ENCODE results near the gene ORM2.
"Not testable (repeated sequence)": the region's sequence is repeated elsewhere in the genome, so short reads cannot be mapped to it uniquely, and the experiment has no call there.

DNA sequence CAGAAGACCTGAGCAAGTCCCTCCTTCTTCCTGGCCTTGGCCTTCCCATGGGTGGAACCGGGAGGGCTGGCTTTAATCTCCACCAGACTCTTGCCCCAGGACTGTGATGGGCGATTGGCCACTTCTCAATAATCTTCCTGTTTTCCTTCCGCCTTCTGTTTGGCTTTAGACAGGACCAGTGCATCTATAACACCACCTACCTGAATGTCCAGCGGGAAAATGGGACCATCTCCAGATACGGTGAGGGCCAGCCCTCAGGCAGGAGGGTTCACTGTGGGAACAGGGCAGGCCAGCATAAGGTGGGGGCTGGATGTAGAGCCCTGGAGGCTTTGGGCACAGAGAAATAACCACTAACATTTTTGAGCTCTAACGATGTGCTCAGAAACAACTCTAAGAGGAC lies 5.8 kb upstream of the ORM2 start:
- TF ChIP-seq, protein P1, sequence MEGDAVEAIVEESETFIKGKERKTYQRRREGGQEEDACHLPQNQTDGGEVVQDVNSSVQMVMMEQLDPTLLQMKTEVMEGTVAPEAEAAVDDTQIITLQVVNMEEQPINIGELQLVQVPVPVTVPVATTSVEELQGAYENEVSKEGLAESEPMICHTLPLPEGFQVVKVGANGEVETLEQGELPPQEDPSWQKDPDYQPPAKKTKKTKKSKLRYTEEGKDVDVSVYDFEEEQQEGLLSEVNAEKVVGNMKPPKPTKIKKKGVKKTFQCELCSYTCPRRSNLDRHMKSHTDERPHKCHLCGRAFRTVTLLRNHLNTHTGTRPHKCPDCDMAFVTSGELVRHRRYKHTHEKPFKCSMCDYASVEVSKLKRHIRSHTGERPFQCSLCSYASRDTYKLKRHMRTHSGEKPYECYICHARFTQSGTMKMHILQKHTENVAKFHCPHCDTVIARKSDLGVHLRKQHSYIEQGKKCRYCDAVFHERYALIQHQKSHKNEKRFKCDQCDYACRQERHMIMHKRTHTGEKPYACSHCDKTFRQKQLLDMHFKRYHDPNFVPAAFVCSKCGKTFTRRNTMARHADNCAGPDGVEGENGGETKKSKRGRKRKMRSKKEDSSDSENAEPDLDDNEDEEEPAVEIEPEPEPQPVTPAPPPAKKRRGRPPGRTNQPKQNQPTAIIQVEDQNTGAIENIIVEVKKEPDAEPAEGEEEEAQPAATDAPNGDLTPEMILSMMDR (IDR thresholded peaks at IDR 0.05 in 8 of 11, conservative IDR thresholded peaks at IDR 0.05 in 3 of 11) = not testable (repeated sequence)
- TF ChIP-seq POLR2A, POLR2AphosphoS5 (IDR thresholded peaks at IDR 0.05): not testable (repeated sequence)
